ENCODE data around the gene WARS2. TPM values are rescaled to one million over a fixed set of nuclear protein-coding genes. Genes with fewer than 3 reads are reported as not detected.

Gene WARS2
- total RNA-seq, 2 experiments from 2014 or later: 7.0 to 11.0 TPM

DNA sequence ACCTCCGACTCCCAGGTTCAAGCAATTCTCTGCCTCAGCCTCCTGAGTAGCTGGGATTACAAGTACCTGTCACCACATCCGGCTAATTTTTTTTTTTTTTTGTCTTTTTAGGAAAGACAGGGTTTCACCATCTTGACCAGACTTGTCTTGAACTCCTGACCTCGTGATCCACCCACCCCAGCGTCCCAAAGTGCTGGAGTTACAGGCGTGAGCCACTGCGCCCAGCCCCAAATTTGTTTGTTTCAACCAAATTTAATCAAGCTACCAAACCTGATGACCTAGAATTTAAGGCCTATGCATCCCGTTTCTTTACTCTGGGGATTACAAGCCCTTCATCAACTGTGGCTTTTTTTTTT is 94.0 kb downstream of the WARS2 start:
- CTCF ChIA-PET (ENCODE audit: unreplicated experiment): no interaction called here
- Histone ChIP-seq H3K9me2 (ENCODE audit: insufficient read depth, low read length) (no peaks in the 10 kb centered on the region), H3K79me2 (ENCODE audit: insufficient read depth, low read depth, low read length) (no peaks in the 10 kb centered on the region), H3K36me3 (ENCODE audit: insufficient read depth, low read length) (no peaks in the 10 kb centered on the region), H3K9me3 (ENCODE audit: low read length) (no peaks in the 10 kb centered on the region), H3K4me2 (ENCODE audit: low read length) (no peak overlapping the region), H2AFZ (ENCODE audit: low read length) (no peak overlapping the region), H3K4me1 (ENCODE audit: insufficient read depth, low read length, poor library complexity, severe bottlenecking) (no peaks in the 10 kb centered on the region), H4K20me1 (ENCODE audit: insufficient read depth, low read length) (no peaks in the 10 kb centered on the region), H3K4me3 (ENCODE audit: low read depth, low read length, poor library complexity, severe bottlenecking) (no peak overlapping the region), H3K27ac (ENCODE audit: low read depth, low read length, poor library complexity, severe bottlenecking) (no peak overlapping the region)
- no TSS peak for BruUV-seq (replicated peaks)
- POLR2A ChIA-PET: interaction anchor here (0.7 to 0.9 kb wide), 2 partner anchors 69 to 119 kb away, joined by 3 to 5 read pairs; no protein-coding TSS in a partner anchor
- DNase-seq (ENCODE audit: low spot score): no peak
- TF ChIP-seq, protein P1, sequence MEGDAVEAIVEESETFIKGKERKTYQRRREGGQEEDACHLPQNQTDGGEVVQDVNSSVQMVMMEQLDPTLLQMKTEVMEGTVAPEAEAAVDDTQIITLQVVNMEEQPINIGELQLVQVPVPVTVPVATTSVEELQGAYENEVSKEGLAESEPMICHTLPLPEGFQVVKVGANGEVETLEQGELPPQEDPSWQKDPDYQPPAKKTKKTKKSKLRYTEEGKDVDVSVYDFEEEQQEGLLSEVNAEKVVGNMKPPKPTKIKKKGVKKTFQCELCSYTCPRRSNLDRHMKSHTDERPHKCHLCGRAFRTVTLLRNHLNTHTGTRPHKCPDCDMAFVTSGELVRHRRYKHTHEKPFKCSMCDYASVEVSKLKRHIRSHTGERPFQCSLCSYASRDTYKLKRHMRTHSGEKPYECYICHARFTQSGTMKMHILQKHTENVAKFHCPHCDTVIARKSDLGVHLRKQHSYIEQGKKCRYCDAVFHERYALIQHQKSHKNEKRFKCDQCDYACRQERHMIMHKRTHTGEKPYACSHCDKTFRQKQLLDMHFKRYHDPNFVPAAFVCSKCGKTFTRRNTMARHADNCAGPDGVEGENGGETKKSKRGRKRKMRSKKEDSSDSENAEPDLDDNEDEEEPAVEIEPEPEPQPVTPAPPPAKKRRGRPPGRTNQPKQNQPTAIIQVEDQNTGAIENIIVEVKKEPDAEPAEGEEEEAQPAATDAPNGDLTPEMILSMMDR (conservative IDR thresholded peaks at IDR 0.05; ENCODE audit: low read length): no peak
- TF ChIP-seq EZH2phosphoT487 (IDR thresholded peaks at IDR 0.05; ENCODE audit: borderline replicate concordance, low read depth, low read length): no peak
- intact Hi-C loops (cut with micrococcal nuclease; ENCODE audit: unreplicated experiment): no loop called here

DNA sequence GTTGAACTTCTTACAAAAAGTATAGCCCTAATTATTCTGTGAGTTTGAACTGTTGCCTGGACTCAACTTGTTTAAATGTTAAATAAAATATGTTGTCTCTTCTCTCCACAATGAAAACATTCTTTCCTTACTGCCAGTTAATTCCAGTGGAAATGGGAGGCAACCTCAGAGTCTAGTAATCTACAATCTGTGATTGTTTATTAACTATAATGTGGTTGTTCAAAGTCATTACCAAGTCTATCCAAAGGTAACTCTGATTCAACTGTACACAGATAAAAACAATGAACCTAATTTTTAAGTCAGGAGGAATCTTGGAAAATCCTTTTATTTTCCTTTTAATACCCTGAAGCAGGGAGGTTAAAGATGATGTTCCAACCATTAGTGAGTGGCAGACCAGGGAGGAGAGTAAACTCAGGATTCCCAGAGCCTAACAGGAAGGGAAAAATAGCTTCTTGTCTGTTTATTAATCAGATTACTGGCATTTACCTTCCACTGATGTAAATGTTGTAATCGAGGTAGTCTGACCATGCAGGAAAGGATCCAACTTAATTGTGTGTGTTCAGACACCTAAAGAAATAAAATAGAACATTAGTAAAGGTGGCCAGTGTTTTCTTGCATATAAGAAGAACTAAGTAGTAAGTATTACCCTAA is 95.2 kb downstream of the WARS2 start:
- no peak overlapping the region for H2AFZ ChIP-seq (ENCODE audit: low read length)
- ChIA-PET CTCF (ENCODE audit: unreplicated experiment) (interaction anchor here (0.6 kb wide), 1 partner anchor 87 kb away, joined by 4 read pairs; no protein-coding TSS in a partner anchor), POLR2A (no interaction called here)
- H3K4me1 ChIP-seq (ENCODE audit: insufficient read depth, low read length, poor library complexity, severe bottlenecking): no peaks in the 10 kb centered on the region
- no peaks in the 10 kb centered on the region for H4K20me1 ChIP-seq (ENCODE audit: insufficient read depth, low read length)
- H3K79me2 ChIP-seq (ENCODE audit: insufficient read depth, low read depth, low read length): no peaks in the 10 kb centered on the region
- H3K4me3 ChIP-seq (ENCODE audit: low read depth, low read length, poor library complexity, severe bottlenecking): no peak overlapping the region
- H3K36me3 ChIP-seq (ENCODE audit: insufficient read depth, low read length): no peaks in the 10 kb centered on the region
- no peak overlapping the region for H3K4me2 ChIP-seq (ENCODE audit: low read length)
- no TSS peak for BruUV-seq (replicated peaks)
- TF ChIP-seq, protein P1 (conservative IDR thresholded peaks at IDR 0.05; ENCODE audit: low read length): no peak
- TF ChIP-seq EZH2phosphoT487 (IDR thresholded peaks at IDR 0.05; ENCODE audit: borderline replicate concordance, low read depth, low read length): no peak
- no peak overlapping the region for H3K27ac ChIP-seq (ENCODE audit: low read depth, low read length, poor library complexity, severe bottlenecking)
- H3K9me3 ChIP-seq (ENCODE audit: low read length): no peaks in the 10 kb centered on the region
- intact Hi-C loops (cut with micrococcal nuclease; ENCODE audit: unreplicated experiment): no loop called here
- no peak for DNase-seq (ENCODE audit: low spot score)
- no peaks in the 10 kb centered on the region for H3K9me2 ChIP-seq (ENCODE audit: insufficient read depth, low read length)

DNA sequence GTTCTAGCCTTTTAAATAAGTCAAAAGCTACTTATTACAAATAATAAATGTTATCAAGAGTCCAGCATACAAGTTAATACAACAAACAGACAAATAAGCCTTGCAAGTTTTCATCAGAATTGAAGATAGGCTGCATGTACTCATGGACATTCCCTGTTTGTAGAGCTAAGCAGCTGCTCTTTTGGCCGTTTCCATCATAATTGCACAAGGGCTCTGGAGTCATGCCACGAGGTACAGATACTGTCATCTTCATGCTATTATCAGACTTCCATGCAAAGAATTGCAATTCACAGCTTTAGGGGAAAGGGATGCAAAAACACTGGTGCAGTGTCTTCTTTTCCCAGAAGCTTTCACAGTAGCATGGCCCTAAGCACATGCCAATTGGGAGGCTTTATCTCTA is 99.5 kb downstream of the WARS2 start:
- Histone ChIP-seq H3K36me3 (ENCODE audit: insufficient read depth, low read length) (no peaks in the 10 kb centered on the region), H3K4me2 (ENCODE audit: low read length) (no peak overlapping the region), H3K9me3 (ENCODE audit: low read length) (no peaks in the 10 kb centered on the region), H3K79me2 (ENCODE audit: insufficient read depth, low read depth, low read length) (no peaks in the 10 kb centered on the region), H4K20me1 (ENCODE audit: insufficient read depth, low read length) (no peaks in the 10 kb centered on the region), H3K9me2 (ENCODE audit: insufficient read depth, low read length) (no peaks in the 10 kb centered on the region), H3K4me1 (ENCODE audit: insufficient read depth, low read length, poor library complexity, severe bottlenecking) (no peaks in the 10 kb centered on the region), H3K4me3 (ENCODE audit: low read depth, low read length, poor library complexity, severe bottlenecking) (no peak overlapping the region), H3K27ac (ENCODE audit: low read depth, low read length, poor library complexity, severe bottlenecking) (no peak overlapping the region), H2AFZ (ENCODE audit: low read length) (no peak overlapping the region)
- intact Hi-C loops (cut with micrococcal nuclease; ENCODE audit: unreplicated experiment): no loop called here
- no TSS peak for BruUV-seq (replicated peaks)
- ChIA-PET POLR2A (interaction anchor here (0.9 kb wide), 1 partner anchor 81 kb away, joined by 3 read pairs; no protein-coding TSS in a partner anchor), CTCF (ENCODE audit: unreplicated experiment) (no interaction called here)
- TF ChIP-seq EZH2phosphoT487 (IDR thresholded peaks at IDR 0.05; ENCODE audit: borderline replicate concordance, low read depth, low read length): no peak
- TF ChIP-seq, protein P1 (conservative IDR thresholded peaks at IDR 0.05; ENCODE audit: low read length): no peak
- DNase-seq (ENCODE audit: low spot score): no peak
